GM13976 (cell line): ENCODE measurements around the gene PHOX2A.

Source experiments
- DNase-seq: peaks from one replicate; pipeline ENCODE4 v3.0.0; 2012; ENCODE audit warnings: low spot score
- in situ Hi-C: fragments of 300-500 bp; cut with MboI; formaldehyde crosslinking; loops from one replicate; pipeline ENCODE4 v1.12.0; 2022; ENCODE audit warnings: low sequenced_read_pairs, mixed read lengths, inconsistent platforms; ENCODE audit not compliant: unreplicated experiment
- TF ChIP-seq, protein P1 (sequence below): IDR thresholded peaks from 2 replicates; pipeline ENCODE4 v1.5.1; 2012; ENCODE audit warnings: borderline replicate concordance, mild to moderate bottlenecking; ENCODE audit not compliant: insufficient read depth; ENCODE audit errors: extremely low read depth, missing control alignments, control extremely low read depth

PHOX2A gene

DNA sequence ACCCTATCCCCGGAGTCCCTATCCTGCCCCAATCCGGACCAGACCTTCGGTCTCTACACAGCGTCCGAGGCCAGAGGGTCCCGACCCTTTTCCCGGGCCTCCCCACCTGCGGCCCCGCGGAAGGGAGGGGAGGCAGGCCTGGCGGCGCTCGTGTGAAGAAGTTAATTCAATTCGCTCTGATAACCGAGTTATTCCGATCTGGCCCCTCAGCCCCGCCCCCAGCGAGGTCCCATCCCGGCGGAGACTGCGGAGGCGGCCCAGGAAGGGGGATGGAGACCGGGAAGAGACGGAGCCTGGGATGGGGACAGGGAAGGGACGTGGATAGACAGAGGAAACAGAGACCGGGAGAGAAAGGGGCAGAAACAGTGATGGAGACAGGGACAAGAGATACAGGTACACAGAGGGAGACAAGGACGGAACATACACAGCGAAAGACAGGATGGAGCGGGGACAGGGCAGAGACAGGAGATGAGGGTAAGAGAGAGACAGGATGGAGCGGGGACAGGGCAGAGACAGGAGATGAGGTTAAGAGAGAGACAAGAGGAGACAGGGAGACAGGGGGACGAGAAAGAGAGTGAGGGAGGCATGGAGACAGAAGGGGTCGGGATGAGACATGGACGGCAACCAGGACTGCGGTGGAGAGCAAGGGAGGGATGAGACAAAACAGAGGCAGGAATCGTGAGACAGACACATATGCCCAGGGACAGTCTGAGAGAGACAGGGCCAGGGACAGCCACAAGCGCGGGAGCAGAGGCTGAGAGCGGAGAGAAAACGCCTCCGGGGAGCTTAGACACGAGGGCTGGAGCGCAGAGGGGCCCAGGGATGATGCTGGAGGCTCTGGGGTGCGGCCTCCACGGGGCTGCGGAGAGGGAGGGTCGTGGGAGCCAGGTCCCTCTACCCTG is 636 bp upstream of the PHOX2A start:
- peak; percentile 33 for DNase-seq
- in situ Hi-C loops: no loop called here
- TF ChIP-seq, protein P1, sequence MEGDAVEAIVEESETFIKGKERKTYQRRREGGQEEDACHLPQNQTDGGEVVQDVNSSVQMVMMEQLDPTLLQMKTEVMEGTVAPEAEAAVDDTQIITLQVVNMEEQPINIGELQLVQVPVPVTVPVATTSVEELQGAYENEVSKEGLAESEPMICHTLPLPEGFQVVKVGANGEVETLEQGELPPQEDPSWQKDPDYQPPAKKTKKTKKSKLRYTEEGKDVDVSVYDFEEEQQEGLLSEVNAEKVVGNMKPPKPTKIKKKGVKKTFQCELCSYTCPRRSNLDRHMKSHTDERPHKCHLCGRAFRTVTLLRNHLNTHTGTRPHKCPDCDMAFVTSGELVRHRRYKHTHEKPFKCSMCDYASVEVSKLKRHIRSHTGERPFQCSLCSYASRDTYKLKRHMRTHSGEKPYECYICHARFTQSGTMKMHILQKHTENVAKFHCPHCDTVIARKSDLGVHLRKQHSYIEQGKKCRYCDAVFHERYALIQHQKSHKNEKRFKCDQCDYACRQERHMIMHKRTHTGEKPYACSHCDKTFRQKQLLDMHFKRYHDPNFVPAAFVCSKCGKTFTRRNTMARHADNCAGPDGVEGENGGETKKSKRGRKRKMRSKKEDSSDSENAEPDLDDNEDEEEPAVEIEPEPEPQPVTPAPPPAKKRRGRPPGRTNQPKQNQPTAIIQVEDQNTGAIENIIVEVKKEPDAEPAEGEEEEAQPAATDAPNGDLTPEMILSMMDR: no peak

DNA sequence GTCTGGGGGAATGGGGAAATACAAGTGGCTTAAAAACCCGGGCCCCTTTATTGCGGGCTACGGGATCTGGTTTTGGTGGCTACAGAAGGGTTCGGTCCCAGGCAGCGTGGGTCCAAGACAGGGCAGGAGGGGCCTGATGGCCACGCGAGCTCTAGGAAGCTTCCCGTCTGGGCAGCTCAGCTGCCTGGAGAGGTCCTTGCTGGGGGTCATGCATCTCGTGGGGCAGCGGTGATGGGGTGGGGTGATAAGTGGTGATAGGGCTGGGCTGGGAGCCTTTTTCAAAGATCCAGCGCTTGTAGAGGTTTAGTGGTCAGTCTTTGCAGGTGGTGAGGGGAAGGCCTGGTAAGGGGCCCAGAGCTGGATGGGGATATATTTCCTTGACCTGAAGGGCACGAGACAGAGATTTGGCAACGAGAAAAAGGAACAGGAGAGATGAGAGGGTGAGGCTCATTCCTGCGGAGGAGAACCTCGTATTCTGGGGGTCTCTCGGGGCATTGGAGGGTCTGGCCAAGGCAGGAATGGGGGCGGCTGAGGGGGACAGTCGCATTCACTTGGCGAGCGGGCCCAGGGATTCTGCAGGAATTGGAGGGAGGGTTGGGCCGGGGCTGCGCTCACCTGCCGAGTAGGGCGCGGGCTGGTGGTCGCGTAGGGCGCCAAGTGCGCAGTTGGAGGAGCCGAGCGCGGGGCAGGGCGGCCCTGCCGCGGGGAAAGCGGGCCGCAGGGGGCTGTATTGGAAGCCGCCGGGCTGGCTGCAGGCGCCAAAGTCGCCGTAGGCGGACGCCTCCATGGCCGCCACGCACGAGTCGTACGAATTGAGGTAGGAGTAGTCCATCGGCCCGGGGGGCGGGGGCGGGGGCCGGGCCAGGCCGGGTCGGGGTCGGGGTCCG is 560 bp downstream of the PHOX2A start:
- DNase-seq: peak; percentile 30
- in situ Hi-C loops: no loop called here
- TF ChIP-seq, protein P1: no peak

GRCh38 chr11:72242141-72242540 is 1.8 kb downstream of the PHOX2A start:
- no peak for DNase-seq
- TF ChIP-seq, protein P1: no peak
- in situ Hi-C loops: no loop called here

DNA sequence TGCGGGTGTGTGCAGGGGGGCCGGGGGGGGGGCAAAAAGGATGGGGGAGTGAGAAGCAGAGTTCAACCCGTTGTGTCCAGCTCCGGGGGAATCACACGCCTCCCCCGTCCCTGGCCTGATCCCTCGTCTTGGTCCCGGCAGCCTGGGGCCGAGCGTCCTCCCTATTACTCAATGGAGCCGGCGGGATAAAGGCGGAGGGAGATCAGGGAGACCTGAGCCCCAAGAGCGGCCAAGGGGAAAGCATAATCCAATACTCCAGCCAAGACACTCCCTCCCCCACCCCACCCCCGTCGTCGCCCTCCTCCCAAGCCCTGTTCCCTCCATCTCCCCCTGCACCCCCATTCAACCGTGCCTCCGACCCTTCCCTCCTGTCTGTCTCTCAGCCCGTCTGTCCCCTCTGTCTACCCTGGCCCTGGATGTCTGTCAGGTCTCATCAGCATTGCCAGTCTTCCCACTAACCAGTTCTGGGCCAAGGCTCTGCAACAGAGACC is 2.6 kb downstream of the PHOX2A start:
- in situ Hi-C loops: no loop called here
- peak; percentile 36 for DNase-seq
- TF ChIP-seq, protein P1: no peak

DNA sequence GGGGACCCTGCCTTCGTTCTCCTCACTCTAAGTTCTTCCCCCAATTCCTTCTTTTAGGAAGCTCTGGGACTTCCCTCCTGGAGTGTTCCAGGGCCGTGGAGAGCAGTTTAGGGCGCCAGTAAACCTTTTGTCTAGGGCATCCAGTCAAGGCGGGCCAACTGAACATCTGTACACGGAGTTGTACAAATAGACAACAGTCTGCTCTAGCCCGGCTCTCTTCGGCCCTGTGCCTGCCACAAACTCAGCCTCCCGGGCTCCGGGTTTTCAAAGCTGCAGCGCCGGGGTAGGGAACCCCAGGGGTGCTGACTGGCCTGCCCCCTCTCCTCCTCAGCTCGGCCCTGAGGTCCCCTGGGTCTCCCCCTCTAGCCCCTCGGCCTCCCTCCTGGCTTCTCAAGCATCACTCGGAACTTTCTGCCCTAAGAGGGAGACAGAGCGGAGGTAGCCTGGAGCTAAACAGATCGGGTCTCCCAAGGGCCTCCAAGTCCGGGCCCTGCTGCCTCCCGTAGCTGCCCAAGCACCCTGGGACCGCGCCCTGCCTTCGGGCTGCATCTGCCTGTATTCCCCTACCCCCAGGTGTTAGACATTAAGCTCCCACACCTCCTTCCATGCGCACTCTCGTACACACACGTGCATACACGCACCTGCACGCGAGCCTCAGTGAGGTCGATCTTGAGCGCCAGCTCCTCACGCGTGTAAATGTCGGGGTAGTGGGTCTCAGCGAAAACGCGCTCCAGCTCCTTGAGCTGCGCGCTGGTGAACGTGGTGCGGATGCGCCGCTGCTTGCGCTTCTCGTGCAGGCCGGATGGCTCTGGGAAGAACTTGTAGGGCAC is 3.3 kb downstream of the PHOX2A start:
- in situ Hi-C loops: no loop called here
- TF ChIP-seq, protein P1: no peak
- DNase-seq: peak; percentile 70
